ENCODE data around the gene MCF2L.

- TF ChIP-seq POLR2A (IDR thresholded peaks at IDR 0.05; ENCODE audit: low read depth, low read length) (no peak), POLR2AphosphoS5 (IDR thresholded peaks at IDR 0.05; ENCODE audit: low read depth, low read length) (no peak), TAF1 (IDR thresholded peaks at IDR 0.05; ENCODE audit: low read depth, low read length) (no peak), PAX5 (IDR thresholded peaks at IDR 0.05; ENCODE audit: insufficient read depth, low read length, severe bottlenecking) (no peak), SPI1 (IDR thresholded peaks at IDR 0.05; ENCODE audit: low read depth, low read length) (no peak), POU2F2 (IDR thresholded peaks at IDR 0.05; ENCODE audit: low read depth, low read length) (no peak)
Measured at GRCh38 chr13:113090806-113091205, 121.8 kb downstream of the MCF2L start.

Measured in GM12891 (cell line).